Amygdala (tissue), 56 donors: ENCODE results near the gene SYNDIG1.

Experiments used
- DNase-seq, 56 donors: peaks; one replicate each; lab custom pipeline; 2025; lab: John Stamatoyannopoulos, UW

Gene SYNDIG1

DNA sequence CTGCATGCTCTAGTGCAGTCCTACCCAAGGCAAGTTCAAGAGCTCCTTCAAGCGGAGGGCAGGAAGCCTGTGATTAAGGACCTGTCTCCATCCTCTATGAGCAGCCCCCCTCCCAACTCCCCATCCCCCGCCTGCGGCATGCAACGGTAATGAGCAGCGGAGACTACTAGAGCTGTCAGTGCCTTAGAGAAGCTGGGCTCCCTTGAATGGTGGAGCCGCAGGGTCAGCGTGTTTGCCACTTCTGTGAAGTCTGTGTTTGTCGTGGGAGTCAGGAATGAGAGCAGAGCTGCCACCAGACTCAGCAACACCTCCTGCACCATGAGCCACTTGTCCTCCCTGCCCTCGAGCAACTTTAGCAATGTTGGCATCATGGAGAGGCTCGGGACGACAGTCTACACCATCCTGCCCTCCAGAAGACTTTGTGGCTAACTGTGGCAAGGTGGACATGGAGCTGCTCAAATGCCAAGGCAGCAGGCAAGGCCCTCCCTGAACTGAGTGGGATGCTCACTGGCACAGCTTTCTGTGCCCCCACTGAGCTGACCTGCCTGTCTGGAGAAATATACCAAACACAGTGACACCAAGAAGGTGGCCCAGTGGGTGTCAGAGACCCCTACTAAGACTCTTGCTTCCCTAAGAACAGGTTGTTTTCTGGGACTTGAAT is 23.8 kb upstream of the SYNDIG1 start:
- no peak for DNase-seq

DNA sequence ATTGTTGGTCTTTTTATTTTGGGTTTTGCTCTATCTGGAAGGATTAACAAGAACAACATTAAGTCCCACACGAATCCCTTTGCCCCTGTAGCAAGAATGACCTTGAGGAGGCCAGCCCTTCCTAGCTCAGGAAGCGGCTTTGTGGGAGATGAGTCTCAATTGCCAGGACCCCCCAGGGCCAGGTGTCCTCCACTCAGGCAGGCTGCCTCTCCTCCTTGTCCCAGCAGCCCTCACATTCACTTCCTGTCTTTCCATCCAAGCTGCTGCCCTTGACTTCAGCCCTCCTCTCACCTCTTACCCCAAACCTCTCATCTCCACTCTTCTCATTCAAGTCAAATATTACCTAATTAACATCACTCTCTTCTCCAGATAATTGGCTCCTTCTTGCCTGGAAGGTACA is 22.6 kb upstream of the SYNDIG1 start:
- DNase-seq, result no peak

DNA sequence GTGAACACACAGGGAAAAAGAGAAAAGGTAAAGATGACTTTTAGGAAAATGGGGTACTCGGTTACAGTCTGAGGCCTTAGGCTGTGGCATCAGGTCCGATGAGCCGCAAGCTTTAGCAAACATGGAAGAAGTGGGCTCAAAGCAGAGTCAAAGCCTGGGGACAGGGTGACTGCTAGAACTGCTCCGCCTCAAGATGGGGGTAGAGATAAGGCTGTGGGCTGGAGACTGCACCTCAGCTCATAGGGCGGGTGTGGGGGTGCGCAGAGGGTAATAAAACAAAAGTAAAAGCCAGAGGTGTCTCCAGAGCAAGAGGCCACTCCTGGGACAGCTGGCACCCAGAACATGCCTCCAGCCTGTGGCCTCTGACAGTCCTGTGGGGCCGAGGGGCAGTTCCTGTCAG is 21.3 kb upstream of the SYNDIG1 start:
- DNase-seq, result no peak

DNA sequence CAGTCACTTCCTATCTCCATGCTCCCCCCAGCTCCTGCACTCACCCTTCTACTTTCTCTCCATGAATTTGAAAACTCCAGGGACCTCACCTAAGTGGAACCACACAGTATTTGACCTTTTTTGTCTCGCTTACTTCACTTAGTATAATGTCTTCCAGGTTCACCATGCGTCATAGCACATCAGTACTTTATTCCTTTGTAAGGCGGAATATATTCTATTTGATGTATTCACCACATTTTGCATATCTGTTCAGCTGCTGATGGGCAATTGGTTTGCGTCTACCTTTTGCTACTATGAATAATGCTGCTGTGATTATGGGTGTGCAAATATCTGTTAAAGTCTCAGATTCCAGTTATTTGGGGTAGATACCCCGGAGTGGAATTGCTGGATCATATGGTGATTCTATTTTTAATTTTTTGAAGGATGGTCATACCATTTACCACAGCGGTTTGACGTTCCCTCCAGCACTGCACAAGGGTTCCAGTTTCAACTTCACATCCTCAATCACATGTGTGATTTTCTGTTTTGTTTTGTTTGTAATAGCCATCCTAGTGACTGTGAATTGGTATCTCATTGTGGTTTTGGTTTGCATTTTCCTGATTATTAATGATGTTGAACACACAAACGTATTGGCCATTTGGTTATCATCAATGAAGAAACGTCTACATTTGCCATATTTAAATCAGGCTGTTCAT is 20.3 kb upstream of the SYNDIG1 start:
- no peak for DNase-seq

DNA sequence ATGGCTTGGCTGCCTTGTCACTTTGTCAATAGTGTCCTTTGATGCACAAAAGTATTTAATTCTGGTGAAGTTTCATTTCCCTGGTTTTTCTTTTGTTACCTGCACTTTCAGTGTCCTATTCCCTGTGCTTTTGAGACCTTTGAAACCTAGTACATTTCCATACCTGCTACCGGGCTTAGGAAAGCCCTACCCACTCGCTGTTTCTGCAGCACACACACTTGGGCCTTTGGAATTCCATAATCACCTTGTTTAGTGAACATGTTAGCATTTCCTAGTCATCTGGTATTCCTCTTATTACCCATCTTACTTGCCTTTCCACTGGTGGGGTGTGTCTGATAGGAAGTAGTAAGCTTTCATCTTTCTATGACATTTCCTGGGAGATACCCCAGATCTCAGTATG is 19.3 kb upstream of the SYNDIG1 start:
- DNase-seq, result no peak

DNA sequence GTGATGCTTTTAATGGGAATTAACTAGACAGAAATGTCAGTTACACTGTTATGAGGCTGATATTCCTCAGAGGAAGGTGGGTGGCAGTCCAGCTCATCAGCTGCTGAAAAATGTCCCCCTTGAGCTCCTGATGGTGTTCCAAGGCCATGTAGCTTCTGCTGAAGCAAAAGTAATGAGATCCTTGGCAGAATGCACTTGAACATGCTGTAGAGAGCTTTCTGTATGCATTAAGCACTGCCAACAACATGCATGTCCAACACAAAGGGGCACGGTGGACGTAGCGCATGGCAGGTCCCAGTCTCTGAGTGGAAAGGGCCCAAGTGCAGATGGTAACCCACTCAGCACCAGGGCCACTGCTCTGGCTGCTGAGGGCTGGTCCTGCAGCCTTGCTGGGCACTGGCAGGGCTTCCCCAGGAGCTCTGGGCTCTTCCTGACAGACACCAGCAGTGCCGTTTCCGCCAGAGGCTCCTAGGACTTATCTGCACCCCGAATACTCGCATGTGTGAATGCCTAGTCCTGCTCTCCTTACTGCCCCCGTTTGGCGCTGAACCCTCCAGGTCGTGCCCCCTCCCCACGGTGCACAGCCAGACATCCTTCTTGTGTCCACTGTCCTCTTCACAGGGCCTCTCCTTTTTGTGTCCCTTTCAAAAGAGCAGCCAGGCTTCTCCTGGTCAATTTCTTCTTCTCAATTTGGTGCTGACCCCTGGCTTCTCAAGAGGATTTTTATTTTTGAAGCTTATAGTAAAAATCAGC is 18.6 kb upstream of the SYNDIG1 start:
- no peak for DNase-seq

DNA sequence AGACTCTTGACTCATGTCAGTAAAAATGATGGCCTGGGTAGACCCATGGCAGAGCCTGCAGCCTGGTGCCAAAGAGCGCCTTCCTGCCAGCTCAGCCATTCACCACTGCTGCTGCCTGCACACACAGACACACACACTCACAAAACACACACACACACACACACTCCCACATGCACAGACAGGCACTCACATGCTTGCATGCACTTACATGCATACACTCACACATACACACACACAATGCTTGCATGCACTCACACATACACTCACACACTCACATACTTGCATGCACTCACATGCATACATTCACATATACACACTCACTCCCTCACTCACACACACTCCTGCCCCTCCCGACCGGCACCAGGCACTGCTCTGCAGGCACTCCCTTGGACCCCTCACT is 18.0 kb upstream of the SYNDIG1 start:
- DNase-seq, result no peak

DNA sequence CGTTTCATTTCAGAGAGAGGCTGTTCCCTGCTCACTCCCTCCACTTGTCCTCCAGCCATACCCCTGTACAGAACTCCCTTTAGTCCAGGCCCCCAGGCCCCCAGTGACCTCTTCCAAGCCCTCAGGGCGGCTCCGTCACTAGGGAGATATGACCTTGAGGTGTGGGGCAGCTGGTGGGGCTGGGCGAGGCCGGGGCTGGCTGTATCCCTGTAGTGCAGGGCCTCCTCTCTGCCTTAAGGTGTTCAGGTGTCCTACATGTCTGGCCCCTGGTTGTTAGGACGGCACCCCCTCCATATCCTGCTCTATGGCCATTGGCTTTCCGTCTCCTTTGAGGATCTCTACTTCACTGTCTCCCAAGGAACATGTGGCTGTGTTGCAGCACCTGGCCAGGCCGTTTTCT is 17.4 kb upstream of the SYNDIG1 start:
- no peak for DNase-seq

DNA sequence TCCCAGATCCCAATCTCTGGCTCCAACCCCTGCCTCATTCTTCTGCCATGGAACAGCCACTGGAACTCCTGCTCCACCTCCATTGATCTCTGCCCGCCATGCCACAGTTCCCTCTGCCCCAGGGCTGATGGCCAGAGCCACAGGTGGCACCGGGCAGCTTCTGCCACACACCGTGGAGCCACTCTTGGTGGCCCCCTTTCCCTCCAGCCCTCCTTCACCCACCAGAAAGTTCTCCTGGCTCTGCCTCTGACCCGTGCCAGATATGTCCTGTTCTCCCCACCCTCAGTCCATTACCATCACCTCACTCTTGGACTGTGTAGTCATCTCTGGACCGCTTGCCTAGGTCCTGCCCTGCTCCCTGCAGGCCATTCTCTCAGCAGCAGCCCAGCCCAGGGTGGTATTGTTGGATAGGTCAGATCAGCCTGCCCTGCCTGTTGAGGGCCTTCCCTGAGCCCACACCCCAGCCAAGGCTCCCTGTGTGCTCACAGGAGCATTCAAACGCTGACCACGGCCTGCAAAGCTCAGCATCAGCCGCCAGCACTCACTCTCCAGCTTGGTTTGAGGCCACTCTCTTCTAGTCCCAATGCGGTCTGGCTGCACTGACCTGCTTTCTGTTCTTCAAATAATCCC is 16.8 kb upstream of the SYNDIG1 start:
- DNase-seq, result no peak

DNA sequence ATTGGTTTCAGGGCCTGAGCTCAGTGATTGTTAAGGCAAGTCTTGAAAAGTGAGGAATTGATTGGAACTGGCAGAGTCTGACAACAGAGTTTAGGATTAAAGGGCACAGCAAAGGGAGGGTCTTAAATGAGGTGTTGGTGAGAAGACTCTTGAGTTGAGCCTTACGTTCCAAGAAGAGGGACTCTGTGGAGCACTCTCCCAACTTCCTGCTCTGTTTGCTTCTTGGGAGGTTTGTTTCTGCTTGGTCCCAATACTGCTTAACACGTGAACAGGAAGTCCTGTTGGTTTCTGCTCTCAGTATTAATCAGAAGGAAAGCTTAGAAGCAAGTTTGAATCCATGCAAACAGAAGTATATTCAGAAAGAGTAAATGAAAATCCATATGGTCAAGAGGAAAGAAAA is 15.6 kb upstream of the SYNDIG1 start:
- DNase-seq, result no peak

DNA sequence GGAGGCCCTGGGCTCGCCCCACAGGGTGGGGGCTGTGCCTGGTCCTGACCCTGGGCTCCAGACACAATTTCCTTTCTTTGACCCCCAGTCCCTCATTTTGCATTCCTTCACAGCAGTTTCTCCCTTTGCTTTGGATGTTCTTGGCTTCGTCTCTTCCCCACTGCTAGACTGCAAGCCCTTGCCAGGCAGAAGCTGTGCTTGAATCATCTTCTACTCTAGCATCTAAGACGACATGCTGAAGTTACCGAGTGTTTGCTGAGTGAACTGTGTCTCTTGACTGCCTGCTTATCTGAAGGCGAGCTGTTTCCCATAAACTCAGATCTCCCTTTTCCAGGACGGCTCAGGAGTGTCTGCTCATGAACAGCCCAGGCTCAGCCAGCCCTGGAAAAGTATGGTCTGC is 14.3 kb upstream of the SYNDIG1 start:
- DNase-seq, result no peak

DNA sequence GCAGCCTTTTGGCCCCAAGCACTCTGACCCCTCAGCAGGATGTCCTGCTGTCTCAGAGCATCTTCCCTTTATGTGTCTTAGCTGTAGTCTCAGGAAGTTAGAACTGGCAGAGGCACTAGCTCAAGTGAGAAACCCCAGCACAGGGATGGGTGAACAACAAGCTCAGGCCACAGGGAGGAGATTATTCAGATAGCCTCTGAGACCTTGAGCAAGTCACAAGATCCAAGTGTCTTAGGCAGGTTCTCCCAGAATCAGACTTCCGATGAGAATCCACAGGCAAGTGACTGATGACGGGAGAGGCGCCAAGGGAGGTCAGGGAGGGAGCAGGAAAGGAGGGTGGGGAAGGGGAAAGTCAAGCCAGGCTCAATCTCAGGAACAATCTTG is 13.0 kb upstream of the SYNDIG1 start:
- no peak for DNase-seq

DNA sequence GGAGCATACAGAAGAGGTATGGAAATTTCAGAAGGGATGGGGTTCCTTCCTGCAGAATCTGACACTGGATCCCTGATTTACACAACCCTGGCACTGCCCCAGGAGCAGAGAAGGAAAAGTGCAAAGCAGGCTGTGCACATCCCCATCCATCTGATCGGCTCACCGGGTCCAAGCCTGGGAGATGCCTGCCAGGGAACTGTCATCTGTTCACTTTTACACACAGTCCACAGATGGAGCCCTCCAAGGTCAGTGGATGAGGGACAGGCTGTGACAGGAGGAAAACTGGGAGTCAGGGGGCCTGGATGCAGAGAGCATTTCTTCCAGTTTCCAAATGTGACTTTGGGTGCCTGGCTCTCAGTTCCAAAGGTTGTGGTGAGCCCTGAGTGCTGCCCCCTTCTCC is 11.0 kb upstream of the SYNDIG1 start:
- DNase-seq, result no peak

DNA sequence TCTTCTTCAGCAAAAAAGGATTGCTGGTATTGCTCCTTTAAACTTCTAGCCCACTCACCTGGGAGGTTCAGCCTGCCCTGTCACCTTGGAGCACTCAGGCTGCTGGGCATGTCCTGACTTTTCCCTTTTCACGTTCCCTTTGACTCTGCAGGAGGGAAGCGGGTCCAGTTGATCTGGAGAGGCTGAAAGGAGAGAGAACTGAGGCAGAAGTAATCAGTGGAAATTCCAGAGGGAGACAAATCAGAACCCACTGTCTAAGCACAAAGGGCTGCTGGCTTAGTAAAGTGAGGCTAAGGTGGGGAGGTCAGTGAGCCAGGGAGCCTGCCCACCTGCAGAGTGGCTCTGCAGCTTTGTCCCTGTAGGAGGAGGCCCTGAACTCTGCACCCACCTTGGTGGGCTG is 9.7 kb upstream of the SYNDIG1 start:
- no peak for DNase-seq

DNA sequence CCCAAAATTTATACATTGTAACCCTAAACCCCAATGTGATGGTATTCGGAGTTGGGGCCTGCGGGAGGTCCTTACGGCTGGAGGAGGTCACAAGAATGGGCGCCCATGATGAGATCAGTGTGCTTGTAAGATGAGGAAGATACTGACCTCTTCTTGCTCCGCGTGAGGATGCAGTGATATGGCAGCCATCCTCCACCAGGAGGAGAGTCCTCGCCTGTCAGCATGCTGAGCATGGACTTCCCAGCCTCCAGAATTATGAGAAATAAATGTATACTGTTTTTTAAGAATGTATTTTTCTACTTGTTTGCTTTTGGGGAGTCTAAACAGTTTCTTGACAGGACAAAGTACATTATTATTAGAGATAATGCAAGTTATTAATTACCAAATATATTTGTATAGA is 8.7 kb upstream of the SYNDIG1 start:
- no peak for DNase-seq

DNA sequence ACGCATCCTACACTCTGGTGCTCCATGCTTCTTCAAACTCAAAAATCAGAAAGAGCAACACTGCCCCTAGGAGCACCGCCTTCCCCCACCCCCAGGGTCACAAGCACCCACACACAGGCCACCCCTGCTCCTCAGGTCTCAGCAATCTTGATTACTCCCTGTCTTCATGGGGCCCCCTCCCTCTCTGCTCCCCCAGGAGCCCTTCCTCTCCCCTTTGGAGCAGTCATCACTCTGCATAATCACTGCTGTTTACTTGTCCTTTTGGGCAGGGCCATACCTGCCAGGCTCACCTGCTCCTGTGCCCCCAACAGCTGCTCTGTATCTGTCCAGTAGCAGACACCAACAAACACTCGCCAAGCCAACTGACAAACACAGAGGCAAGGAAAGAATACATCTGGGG is 7.6 kb upstream of the SYNDIG1 start:
- peak in 1 of 56 donors; percentile 36 for DNase-seq

DNA sequence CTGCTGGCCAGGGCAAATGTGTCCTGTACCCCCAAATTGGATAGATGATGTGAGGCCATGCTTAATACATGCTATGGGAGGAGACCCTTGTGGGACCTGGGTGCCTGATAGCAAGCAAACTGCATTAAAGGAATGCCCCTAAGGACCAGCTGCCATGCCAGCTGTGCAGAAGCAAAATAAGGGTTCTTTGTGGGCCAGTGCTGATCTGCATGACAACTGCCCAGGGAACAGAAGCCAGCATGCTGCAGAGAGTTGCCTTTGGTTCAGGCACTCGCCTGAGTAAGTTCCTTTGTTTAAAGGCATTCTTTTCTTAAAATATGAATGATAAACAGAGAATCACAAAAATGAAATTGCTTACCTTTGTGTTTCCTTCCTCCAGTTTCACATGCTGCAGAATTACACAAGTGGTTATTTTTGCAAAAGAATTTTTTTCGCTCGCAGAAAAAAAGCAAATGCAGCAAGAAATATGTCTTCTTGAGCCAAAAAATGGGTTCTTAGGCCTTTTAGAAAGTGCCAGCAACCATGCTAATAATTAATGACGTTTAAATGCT is 6.9 kb upstream of the SYNDIG1 start:
- DNase-seq, result peak in 41 of 56 donors; percentile 14 to 90 (median 56)

DNA sequence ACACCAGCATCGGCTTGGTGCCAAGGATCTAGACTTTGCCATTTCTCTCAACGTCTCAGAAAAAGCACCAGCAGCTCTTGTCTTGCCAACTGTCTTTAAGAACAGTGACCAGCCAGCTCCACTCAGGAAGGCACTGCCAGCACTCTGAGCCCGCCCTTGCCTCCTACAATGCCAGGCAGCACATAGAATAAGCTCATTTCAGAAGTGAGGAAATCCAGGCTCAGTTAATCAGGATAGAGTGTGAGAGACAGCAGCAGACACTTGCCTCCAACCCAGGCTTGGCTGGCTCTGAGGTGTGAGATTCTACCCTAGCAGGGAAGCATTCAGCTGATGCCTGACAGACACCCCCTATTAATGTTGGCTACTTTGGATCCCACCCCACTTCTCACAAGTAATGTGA is 4.3 kb upstream of the SYNDIG1 start:
- no peak for DNase-seq

DNA sequence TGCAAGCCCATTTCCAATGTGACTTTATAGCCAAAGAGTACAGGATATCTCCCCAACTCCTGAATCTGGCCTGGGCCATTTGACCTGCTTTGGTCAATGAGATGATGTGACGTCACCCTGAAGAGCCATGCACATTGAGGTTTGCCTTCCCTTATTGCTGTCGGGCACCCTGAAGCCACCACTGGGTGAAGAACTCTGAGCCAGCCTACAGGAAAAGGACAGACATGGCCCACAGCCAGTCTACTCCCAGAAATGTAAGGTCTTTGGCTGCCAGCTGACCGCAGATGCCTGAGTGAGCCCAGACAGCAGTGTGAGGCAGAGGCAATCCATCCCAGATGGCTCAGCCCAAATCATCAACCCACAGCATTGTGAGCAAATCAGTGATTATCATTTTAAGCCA is 3.7 kb upstream of the SYNDIG1 start:
- peak in 41 of 56 donors; percentile 9 to 81 (median 46) for DNase-seq

DNA sequence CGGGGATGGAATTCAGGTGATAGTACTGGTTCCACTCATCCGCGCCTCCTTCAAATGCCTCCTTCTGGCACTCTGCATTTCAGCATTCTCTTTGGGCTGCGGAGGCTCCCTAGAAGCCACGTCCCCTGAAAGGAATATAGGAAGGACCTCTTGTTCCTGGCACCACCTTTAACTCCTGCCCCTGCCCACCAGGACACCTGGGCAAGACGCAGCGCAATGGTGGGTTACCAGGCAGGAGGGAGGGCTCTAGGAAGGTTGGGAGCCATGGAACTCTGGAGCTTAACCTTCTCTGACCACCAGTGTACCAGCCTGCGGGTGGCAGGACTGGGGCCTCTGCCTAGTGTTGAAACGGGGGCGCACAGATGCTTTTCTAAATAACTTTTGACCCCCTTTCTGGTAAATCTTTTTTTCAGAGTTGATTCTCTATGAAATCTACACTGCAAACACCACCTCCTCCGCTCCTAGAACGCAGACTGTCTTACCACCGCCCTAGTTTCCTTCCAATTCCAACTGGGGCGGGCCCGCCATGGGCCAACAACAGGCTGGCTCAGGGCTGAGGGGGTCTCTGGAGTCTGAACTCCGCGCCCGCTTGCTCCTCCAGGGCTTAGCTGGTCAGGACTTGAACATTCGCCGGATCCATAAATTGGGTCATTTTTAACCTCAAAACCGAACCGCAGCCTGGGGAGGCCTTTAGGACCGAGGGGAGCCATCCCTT is 871 bp upstream of the SYNDIG1 start:
- DNase-seq, result peak in 3 of 56 donors; percentile 21 to 51 (median 31)
